NCI-H2227 treated with DMSO at 0.1 percent for 48 hours (cell line): ENCODE results near the gene PRR19.
A peak's percentile ranks its signal among the peaks of the same experiment; 100 is the strongest.

Source experiments
- DNase-seq: peaks from one replicate; lab custom pipeline; 2025; lab: John Stamatoyannopoulos, UW

The PRR19 gene

GRCh38 chr19:42295831-42296525 lies 6.0 kb upstream of the PRR19 start:
- peak; percentile 90 for DNase-seq

GRCh38 chr19:42297039-42297438 lies 4.9 kb upstream of the PRR19 start:
- DNase-seq, result no peak

GRCh38 chr19:42303101-42303464 lies 1.2 kb downstream of the PRR19 start:
- no peak for DNase-seq

- no peak for DNase-seq
Measured at GRCh38 chr19:42303876-42304275, 1.9 kb downstream of the PRR19 start.

GRCh38 chr19:42306646-42307045 lies 4.7 kb downstream of the PRR19 start:
- DNase-seq, result no peak

GRCh38 chr19:42309686-42310085 lies 7.8 kb downstream of the PRR19 start:
- no peak for DNase-seq

- peak; percentile 26 for DNase-seq
Measured at GRCh38 chr19:42311657-42312056, 9.7 kb downstream of the PRR19 start.

- DNase-seq, result no peak
Measured at GRCh38 chr19:42312370-42312769, 10.4 kb downstream of the PRR19 start.

GRCh38 chr19:42313096-42313839 lies 11.3 kb downstream of the PRR19 start, which contains the start of gene TMEM145:
Gene TMEM145, plus strand, starts transcription at chr19:42313309. Its CDS starts 68 bp downstream, at chr19:42313377.
- DNase-seq, result peak; percentile 87

- no peak for DNase-seq
Measured at GRCh38 chr19:42313840-42314755, 12.2 kb downstream of the PRR19 start.

GRCh38 chr19:42315024-42315423 lies 13.1 kb downstream of the PRR19 start:
- DNase-seq, result no peak

- peak; percentile 44 for DNase-seq
Measured at GRCh38 chr19:42316223-42317211, 14.6 kb downstream of the PRR19 start.

- no peak for DNase-seq
Measured at GRCh38 chr19:42317535-42317934, 15.6 kb downstream of the PRR19 start.

GRCh38 chr19:42322305-42322704 lies 20.4 kb downstream of the PRR19 start:
- no peak for DNase-seq

GRCh38 chr19:42323473-42323851 lies 21.5 kb downstream of the PRR19 start:
- DNase-seq, result no peak

GRCh38 chr19:42323852-42324654 lies 22.1 kb downstream of the PRR19 start:
- DNase-seq, result no peak

- no peak for DNase-seq
Measured at GRCh38 chr19:42324655-42325307, 22.8 kb downstream of the PRR19 start.

- peak; percentile 100 for DNase-seq
Measured at GRCh38 chr19:42325308-42325895, 23.5 kb downstream of the PRR19 start, which contains the start of gene MEGF8. Gene MEGF8, plus strand, starts transcription at chr19:42325635. Its CDS starts 609 bp downstream, at chr19:42326244.
